C4-2B (cell line): Measurements from ENCODE around the gene XKRX.

ENCODE experiments used
- CTCF ChIP-seq: fragments of 450-650 bp; conservative IDR thresholded peaks from 2 replicates; pipeline ENCODE4 v1.5.1; 2017; ENCODE audit warnings: mild to moderate bottlenecking
- ZFX ChIP-seq: fragments of 450-650 bp; IDR thresholded peaks from 2 replicates; pipeline ENCODE4 v1.6.1; 2017

GRCh38 chrX:100928660-100929613 lies at the start of gene XKRX:
- TF ChIP-seq CTCF (no peak), ZFX (no peak)
